NCI-H1436 (cell line): ENCODE data around the gene RBMS2.
A peak's percentile ranks its signal among the peaks of the same experiment; 100 is the strongest.

Source experiments
- DNase-seq: peaks from one replicate; lab custom pipeline; 2025; lab: John Stamatoyannopoulos, UW

Gene RBMS2

DNA sequence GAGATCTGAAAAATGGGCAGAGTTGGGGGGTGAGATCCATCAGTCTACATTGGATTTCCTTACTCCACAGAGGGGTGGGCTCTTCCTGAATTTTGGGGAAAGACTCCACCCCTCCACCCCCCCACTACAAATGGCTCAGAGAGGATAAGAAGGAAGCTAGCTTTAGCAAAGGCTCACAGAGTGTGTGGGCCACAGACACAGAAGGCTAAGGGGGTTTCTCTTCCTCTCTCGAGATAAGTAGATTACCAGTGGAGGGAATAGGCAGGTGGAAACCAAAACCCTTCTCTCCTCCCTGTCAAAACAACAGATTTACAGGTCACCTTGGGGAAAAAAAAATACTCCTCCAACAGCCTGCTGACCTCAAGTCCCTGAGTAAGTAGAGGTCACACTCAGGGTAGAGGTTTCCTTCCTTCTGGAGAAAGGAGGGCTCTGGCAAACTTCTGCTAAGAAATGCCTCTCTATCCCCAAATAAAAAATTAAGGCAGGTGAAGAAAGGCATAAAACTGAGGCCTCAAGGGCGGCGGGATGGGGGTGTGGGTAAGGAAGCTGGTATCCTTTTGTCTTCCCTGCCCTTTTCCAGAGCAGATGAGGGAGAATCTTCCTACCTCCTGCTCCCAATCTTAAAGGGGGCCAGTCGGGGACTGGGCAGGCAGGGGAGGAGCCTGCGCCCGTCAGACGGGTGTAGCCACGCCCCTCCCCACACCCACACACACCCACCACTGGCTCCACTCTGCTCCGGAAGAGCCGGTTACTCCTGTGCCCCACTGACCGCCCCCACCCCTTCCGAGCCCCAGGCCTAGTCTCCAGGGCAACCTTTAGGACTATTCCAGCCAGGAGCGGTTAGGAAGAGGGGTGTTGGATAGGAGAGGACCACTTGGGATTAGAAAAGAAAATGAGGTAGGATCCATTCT is 110.4 kb downstream of the RBMS2 start:
- DNase-seq: peak; percentile 24

DNA sequence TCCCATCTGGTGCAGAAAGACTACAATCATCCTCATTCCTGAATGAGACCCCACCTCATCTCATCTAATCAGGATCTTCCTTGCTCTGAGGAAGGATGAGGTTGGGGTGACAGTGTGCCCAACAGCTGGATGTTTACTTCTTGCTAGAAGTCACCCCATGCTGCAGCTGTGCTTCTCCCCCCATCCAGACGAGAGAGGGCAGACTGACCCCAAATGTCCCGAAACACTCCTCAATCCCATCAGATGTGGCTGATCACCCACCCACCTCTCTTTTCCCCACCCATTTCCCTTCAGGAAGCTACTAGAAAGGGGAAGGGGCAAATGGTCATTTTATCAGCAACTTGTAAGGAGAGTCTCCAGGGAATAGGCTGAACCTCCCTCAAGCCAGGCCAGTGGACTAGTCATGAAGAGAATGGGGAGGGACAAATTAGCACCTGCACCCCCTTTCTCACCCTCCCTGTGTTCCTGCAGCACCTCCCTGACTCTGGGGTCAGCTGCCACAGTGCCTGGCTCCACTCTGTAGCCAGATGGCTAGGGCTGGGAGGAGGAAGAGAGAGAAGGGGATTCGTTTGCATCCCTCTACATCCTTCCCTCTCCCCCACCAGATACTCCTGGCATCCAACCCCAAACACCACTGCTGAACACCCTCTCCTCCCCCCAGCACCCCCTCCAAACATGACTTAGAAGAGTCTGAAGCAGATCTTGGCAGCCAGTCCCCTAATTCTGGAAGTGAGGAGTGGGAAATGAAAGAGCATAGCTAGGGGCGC is 111.3 kb downstream of the RBMS2 start:
- DNase-seq: no peak

DNA sequence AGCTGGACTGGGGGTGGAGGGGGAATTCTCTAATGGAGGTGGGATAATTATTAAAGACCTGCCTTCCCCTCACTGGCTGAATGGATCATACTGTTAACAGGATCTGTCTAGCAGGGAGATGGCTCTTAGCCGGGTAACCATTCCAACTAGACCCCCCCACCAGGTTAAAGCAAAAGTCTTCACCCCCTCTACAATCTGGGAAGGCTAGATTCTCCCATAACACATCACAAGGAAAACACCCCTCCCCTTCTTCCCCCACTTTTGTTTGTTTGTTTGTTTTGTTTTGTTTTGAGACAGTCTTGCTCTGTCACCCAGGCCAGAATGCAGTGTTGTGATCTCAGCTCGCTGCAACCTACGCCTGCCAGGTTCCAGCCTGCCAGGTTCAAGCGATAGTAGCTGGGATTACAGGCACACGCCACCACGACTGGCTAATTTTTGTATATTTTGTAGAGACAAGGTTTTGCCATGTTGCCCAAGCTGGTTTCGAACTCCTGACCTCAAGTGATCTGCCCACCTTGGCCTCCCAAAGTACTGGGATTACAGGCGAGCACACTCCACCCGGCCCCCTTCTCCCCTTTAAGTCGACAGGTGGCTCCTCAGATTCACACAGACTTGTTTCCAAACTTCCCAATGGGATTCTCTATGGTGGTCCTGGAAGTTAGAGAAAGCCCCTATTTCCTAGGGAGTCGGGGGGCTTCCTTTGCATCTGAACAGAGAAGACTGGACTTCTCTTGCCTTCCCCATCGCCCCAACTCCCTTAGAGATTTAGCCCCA is 112.0 kb downstream of the RBMS2 start:
- no peak for DNase-seq

DNA sequence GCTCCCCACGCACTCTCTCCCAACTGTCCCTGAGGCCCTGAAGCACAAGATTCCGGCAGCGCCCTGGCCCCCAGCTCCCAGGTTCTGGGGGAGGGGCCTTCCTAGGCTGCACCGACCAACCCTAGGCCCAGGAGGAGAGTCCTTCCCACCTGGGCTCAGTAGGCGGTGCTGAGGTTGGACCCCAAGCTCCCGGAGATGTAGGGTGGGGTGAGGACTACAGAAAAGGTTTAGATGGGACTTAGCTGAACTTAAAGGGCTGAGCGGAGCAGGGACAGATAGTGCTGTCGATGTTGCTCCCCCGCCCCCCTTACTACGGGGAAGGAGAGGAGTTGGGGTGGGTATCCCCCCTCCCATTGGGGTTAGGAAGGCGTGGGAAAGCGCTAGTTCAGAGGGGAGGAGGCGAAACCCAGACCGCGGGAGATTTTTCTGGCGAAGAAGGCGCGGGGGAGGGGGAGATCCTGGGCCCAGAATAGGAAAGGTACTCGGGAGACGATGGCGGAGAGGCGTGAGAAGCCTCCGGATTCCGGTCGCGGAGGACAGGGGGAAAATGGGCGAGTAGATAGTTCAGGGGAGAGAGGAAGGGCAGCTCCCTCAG is 112.7 kb downstream of the RBMS2 start:
- peak; percentile 72 for DNase-seq

DNA sequence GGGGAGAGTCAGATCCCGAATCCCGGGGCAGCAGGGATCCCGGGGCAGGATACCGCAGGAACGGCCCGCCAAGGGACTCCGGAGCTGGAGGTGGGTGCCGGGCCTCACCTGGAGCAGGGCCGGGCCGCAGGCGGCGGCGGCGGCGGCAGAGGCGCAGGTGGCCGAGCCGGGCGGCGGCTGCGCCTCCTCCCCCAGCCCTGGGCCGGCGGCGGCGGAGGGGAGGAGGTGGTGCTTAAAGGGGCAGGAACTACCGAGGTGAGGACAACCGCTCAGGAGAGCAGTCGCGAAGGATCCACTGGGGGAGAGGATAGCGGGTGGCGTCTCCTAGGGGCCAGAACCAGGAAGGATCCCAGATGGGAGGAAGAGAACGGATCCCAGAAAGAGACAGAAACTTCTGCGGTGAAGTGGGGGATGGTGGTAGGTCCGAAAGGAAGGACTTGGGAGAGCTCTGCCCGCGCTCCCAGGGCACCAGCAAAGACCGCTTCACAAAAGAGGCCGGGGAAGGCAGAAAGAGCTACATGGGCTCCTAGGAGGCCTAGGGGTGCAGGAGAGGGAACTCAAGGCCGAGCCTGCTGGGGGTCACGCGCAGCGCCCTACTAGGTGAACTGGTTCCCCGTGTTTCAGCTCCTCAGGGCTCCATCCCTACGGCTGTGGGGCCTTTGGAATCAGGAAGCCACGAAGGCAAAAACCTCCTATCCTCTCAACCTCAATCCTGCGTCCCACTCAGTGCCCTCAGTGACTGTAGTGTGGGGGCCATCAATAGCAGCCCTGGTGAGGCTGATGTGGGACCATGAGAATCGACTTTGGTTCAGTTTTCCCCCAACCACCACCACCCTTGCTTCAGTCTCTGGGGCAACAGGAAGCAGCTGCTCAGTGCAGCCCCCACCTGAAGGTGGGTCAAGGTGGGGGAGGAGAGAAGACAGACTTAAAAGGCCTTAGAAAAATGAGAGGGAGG is 113.5 kb downstream of the RBMS2 start:
- DNase-seq: peak; percentile 66

DNA sequence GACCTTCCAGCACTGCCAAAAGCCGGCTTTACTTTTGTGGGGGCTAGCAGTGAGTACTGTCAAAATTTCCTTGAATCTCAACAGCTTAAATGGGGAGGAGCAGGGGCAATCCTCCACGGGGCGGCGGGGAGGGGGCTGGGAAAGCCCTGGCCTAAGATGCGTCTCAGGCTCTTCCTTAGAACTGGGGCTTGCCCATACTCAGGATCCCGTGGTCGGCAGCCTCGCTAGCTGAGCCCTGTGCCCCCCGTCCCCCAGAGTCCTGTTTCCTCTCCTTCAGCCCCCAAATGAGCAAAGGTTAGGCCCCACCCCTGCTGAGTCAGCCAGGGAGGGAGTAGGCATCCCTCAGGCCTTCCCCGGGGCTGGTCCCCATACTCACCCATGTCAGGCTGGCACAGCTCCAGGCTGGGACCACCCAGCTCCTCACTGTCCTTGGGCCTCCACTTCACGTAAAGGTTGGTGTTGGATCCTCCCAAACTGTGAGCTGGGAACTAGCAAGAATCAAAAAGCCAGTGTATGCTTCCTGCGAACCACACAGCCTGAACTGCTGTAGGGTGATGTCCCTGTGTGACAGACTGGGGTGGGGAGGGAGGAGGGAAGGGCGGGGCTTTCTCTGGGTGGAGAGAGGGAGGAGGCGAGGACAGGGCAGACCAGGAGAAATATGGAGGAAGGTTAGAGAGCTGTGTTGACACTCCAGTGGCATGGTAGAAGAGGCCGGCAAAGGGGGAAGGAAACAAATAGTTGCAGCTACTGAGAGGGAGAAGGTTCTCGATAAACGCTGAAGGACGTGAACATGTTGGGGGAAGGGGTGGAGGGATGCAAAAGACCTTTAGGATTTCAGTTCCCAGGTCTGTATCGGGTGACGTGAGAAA is 114.4 kb downstream of the RBMS2 start:
- DNase-seq: peak; percentile 75

DNA sequence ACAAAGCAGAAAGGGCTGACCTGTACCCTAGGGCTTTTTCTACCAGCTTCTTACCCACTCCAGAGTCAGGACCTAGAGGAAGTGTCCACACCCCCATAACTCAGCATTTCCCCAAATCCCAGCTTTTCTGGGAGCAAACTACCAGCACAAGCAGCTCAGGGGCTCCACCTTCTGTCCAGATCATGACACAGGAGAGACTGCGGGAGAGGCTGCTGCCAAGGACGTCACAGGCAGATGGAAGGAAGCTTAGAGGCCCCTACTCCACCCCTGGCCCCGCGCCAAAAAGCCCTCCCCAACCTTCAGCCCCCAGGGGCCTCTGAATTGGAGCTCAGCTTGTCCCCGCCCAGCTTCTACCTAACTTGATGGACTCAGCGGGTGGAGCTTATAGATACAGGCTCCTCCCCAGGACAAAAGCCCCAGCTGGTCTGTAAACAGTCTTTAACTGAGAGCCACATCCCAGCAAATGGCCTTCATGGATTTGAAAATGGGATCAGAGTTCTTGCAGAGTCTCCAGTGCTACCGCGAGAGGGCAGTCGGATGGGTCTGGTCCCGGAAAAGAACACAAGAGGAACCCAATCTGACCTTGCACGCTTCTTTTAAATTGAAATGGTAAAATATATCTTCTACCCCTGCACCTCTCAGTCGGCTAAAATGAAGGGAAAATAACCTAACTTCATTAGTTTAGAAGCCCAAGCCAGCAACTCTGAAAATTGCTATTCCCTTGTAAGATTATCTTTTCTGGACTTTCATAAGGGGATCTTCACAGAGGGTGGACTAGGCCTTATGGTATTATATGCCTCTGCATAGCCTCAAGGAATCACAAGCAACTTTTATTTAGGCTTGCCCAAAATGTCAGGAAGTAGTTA is 115.3 kb downstream of the RBMS2 start:
- DNase-seq: peak; percentile 100

DNA sequence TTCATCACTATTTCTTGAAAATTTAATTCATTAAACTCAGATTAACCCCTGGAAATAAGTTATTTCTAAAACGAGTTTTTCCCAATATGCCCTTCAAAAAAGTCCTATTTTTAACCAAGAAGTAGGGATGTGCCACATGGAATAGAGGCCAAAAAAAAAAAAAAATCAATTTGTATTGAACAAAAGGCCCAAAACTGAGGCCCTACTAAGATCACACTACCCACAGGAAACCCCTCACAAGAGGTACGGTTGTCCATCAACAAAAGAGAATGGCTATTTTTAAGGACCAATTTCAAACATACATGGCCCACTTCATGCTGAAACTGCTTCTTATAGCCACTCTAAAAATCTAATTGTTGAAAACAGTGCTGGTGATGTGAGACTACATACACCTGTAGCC is 116.0 kb downstream of the RBMS2 start:
- DNase-seq: no peak

DNA sequence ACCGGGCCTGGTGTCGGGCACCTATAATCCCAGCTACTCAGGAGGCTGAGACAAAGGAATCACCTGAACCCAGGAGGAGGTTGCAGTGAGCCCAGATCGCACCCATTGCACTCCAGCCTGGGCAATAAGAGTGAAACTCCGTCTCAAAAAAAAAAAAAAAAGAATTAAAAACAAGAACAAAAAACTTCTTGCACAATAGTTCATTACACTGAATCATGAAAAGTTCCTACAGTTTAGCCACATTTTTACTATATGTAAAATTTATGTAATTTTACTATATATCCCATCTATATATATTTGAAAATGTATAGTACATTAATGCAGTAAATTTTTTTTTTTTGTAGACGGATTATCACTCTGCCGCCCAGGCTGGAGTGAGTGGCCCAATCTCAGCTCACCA is 119.6 kb downstream of the RBMS2 start:
- no peak for DNase-seq

DNA sequence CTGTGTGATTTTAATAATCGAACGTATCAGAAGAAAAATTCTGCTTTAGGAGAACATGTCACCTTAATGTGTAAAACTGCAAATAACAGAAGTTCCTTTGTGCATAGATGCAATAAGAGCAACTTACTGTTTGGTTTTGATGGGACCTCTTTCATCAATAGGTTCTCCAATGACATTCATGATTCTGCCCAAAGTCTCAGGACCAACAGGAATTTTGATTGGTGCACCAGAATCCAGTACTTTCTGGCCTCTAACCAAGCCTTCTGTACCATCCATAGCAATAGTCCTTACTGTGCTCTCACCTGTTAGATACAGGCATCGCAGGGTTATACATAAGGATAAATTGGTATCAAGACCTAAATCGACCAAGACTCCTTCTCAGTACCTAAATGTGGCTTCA is 123.0 kb downstream of the RBMS2 start:
- no peak for DNase-seq

DNA sequence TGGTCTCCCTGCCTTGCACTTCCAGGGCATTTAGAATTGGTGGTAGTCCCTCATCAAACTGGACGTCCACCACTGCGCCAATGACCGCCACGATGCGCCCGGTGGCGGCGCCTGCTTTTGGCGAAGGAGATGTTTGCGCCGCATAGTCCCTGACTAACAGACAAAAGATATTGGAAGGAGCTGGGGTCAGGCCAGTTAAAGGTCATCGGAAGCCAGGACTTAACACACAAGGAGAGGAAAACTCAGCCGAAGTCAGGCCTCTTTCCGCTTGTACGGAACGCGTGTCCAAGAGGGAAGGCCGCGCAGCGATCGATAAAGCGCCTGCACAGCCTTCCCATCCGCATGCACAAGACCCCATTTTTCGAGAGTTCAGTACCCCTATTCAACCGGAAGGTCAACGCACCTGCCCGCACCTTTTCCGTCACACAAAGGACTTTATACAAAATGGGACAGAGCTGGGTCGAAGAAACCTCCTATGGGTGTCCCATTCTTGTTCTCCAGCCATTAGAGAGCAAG is 123.6 kb downstream of the RBMS2 start:
- no peak for DNase-seq
